Stomach (tissue), 9 donors: ENCODE measurements around the gene CACNA1G. TPM values are rescaled to one million over a fixed set of nuclear protein-coding genes. Genes with fewer than 3 reads are reported as not detected.

ENCODE experiments used
- DNase-seq, 2 donors: peaks; one replicate each; pipeline versions ENCODE4 v3.0.0 to v3.0.0-alpha.2; 2013 to 2019
- H3K27ac ChIP-seq, 5 donors: fragments of 200-600 bp in 4 of 5; sonication (generic) in 4 of 5; one replicate each; pipeline ENCODE4 v1.5.1; 2013 to 2019; ENCODE audit warnings: mild to moderate bottlenecking in 1 of 5, moderate library complexity in 1 of 5
- H3K27me3 ChIP-seq, 3 donors: fragments of 200-600 bp; sonication (generic); one replicate each; pipeline ENCODE4 v1.5.1; 2017 to 2019; ENCODE audit warnings: mixed run types in 1 of 3
- H3K36me3 ChIP-seq, 4 donors: fragments of 200-600 bp; sonication (generic); 1 replicate in 3 of 4; 2 replicates in 1 of 4; pipeline ENCODE4 v1.5.1; 2016 to 2019
- H3K4me1 ChIP-seq, 4 donors: fragments of 200-600 bp; sonication (generic); one replicate each; pipeline ENCODE4 v1.5.1; 2016 to 2019
- H3K4me3 ChIP-seq, 4 donors: fragments of 200-600 bp; sonication (generic) in 3 of 4; one replicate each; pipeline ENCODE4 v1.5.1; 2016 to 2019; ENCODE audit warnings: mild to moderate bottlenecking in 1 of 4
- H3K9me3 ChIP-seq, 4 donors: fragments of 200-600 bp; sonication (generic); one replicate each; pipeline ENCODE4 v1.5.1; 2016 to 2019
- EP300 ChIP-seq: sonication (generic); formaldehyde crosslinking; IDR thresholded peaks from one replicate; pipeline ENCODE4 v1.6.1; 2017; ENCODE audit warnings: antibody characterized with exemption
- POLR2A ChIP-seq, 4 donors: fragments of 450-650 bp; IDR thresholded peaks; one replicate each; pipeline ENCODE4 v1.6.1; 2016; ENCODE audit warnings: antibody characterized with exemption in 4 of 4, control low read depth in 2 of 4, mild to moderate bottlenecking in 1 of 4, moderate library complexity in 1 of 4
- POLR2AphosphoS5 ChIP-seq, 3 donors: sonication (generic); formaldehyde crosslinking; IDR thresholded peaks; one replicate each; pipeline ENCODE4 v1.6.1; 2016; ENCODE audit warnings: antibody characterized with exemption in 3 of 3
- WGBS, 5 donors: extraction: QIAGEN DNeasy Blood & Tissue Kit in 3 of 5; methylation state at CpG; one replicate each; pipeline versions ENCODE4 v1.1.5 to v1.1.7; 2013 to 2018; 5-methylcytosine and 5-hydroxymethylcytosine counted together
- intact Hi-C: fragments of 100-400 bp; cut with DNase I; formaldehyde crosslinking; loops from one replicate; pipeline ENCODE4 v1.15.1; 2023; ENCODE audit warnings: low total_unique reads
- polyA plus RNA-seq, 3 donors: library from polyadenylated mRNA; stranded (reverse); fragments of 200-250 nt; gene quantifications; one replicate each; pipeline ENCODE4 v1.2.3, GENCODE V29; 2013
- total RNA-seq, 5 donors: library from RNA; depleted of rRNA; stranded (reverse); fragments of >200 nt; gene quantifications; one replicate each; pipeline versions ENCODE4 v1.1.0 to v1.2.3, GENCODE V29; 2014 to 2016
- TF ChIP-seq, protein P1 (sequence below), 7 experiments: fragments of 450-650 bp in 4 of 7; fragments of 200-600 bp in 3 of 7; sonication (generic) in 3 of 7; IDR thresholded peaks; one replicate each; pipeline ENCODE4 v1.5.1; 2016 to 2019; ENCODE audit warnings: antibody characterized with exemption in 7 of 7, control low read depth in 2 of 7, mild to moderate bottlenecking in 1 of 7
- donor health status: healthy with polysubstance abuse.
- donor health status: Bipolar disorder and iron deficiency.
- donor health status: healthy.

Gene CACNA1G
- total and polyA plus RNA-seq, 8 donors = 0.06 to 3.7 (median 1.1) TPM; not detected in 4

DNA sequence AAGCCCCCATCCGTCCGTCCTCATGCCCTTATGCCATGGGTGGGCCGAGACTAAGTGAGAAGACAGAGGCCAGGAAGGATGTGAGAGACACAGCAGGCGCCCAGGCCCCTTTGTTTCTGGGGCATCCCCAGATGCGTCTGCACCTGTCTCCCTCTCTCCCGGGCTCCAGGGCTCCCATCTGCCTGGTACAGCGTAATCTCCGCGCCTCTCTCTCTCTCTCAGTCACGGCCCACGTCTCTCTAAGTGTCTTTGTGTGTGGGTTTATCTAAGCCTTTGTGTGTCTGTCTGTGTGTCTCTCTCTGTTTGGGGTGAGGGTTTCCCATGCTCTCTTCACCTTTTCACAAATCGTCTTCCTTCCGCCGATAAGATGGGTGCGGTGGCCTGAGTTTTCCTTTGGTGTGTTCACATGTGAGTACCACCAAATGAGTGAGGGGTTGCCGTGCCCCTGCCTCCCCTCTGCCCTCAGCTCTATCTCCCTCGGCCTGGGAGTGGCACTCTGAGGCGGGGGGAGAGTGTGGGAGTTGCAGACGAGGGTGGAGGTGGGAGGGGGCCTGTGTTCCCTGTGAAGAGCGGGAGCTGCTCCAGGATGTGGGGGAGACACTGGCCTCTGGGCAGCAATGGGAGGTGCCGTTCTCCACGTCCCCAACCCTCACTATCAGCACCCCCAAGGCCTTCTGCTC is 48.3 kb downstream of the CACNA1G start:
- no peak overlapping the region for H3K4me3 ChIP-seq
- intact Hi-C loops = no loop called here
- TF ChIP-seq POLR2A (IDR thresholded peaks at IDR 0.05) (no peak), POLR2AphosphoS5 (IDR thresholded peaks at IDR 0.05) (no peak), EP300 (no peak)
- TF ChIP-seq, protein P1, sequence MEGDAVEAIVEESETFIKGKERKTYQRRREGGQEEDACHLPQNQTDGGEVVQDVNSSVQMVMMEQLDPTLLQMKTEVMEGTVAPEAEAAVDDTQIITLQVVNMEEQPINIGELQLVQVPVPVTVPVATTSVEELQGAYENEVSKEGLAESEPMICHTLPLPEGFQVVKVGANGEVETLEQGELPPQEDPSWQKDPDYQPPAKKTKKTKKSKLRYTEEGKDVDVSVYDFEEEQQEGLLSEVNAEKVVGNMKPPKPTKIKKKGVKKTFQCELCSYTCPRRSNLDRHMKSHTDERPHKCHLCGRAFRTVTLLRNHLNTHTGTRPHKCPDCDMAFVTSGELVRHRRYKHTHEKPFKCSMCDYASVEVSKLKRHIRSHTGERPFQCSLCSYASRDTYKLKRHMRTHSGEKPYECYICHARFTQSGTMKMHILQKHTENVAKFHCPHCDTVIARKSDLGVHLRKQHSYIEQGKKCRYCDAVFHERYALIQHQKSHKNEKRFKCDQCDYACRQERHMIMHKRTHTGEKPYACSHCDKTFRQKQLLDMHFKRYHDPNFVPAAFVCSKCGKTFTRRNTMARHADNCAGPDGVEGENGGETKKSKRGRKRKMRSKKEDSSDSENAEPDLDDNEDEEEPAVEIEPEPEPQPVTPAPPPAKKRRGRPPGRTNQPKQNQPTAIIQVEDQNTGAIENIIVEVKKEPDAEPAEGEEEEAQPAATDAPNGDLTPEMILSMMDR (IDR thresholded peaks at IDR 0.05) = no peak
- 62 to 71% (median 69%) methylated on average over 22 of the region's 22 CpGs for WGBS, 5 donors
- H3K36me3 ChIP-seq = no peaks in the 10 kb centered on the region
- H3K4me1 ChIP-seq = peaks cover 0 to 12% (median 11%) of the 10 kb centered on the region in 4 donors
- peaks cover 0 to 34% (median 0%) of the 10 kb centered on the region in 3 donors for H3K27me3 ChIP-seq
- DNase-seq = no peak
- H3K27ac ChIP-seq = no peak overlapping the region
- H3K9me3 ChIP-seq = no peaks in the 10 kb centered on the region

DNA sequence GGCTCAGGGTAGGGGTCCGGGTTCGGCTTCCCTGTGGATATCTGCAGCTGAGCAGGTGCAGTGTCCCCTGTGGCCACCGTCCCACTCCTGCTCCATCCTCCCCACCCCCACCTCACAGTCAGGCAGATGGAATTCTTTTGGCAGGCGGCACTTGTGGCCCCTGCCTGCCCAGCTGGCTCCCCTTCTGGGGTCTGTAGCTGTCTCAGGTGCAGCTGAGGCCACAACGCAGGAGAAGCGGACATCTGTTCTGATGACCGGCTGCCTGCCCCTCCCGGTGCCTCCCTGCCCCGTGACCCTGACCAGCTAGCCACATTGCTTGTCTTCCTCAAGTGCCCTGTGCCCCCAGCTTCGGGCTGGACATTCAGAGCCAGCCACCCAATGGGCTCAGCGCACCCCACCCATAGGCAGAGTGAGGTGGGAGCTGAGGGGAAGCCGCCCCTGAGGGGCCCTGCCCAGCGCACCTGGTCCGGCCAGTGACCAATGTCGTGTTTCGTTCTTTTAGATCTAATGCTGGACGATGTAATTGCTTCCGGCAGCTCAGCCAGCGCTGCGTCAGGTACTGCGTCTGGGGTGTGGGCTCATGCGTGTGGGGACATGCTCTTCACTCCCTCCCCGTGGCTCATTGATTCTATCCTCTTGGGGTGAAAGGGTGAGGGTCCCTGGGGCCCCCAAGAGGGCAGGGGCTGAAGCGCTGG is 49.0 kb downstream of the CACNA1G start:
- no peak for DNase-seq
- Histone ChIP-seq H3K27ac (no peak overlapping the region), H3K4me1 (peaks cover 0 to 7% (median 5%) of the 10 kb centered on the region in 4 donors), H3K4me3 (no peak overlapping the region), H3K27me3 (peaks cover 0 to 27% (median 0%) of the 10 kb centered on the region in 3 donors), H3K9me3 (no peaks in the 10 kb centered on the region), H3K36me3 (no peaks in the 10 kb centered on the region)
- no peak for TF ChIP-seq POLR2A (IDR thresholded peaks at IDR 0.05)
- TF ChIP-seq EP300 = no peak
- TF ChIP-seq, protein P1 (IDR thresholded peaks at IDR 0.05) = no peak
- no peak for TF ChIP-seq POLR2AphosphoS5 (IDR thresholded peaks at IDR 0.05)
- 82 to 92% (median 86%) methylated on average over 19 to 24 of the region's 24 CpGs for WGBS, 5 donors
- intact Hi-C loops = no loop called here

DNA sequence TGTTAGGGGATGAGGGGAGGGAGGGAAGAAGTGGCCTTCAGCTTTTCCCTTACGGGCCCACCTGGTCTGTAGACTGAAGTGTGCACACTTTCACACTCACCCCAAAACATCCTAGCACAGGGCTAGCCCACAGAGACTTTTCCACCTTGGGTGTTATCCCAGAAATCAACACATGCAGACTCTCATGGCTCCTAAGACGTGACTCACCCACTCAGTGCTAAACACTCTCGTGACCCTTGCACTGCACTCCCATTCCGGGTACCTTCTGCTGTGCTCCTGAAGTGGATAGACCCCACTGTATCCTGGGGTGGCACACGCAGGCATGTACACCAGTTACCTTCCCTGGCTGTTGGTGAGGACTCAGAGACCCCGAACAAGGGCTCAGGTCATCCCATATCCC is 51.1 kb downstream of the CACNA1G start:
- no peak for TF ChIP-seq POLR2AphosphoS5 (IDR thresholded peaks at IDR 0.05)
- no peak for TF ChIP-seq EP300
- TF ChIP-seq POLR2A (IDR thresholded peaks at IDR 0.05) = no peak
- TF ChIP-seq, protein P1 (IDR thresholded peaks at IDR 0.05) = no peak
- intact Hi-C loops = no loop called here
- no peak for DNase-seq
- Histone ChIP-seq H3K9me3 (no peaks in the 10 kb centered on the region), H3K27me3 (peaks cover 0 to 24% (median 0%) of the 10 kb centered on the region in 3 donors), H3K4me1 (no peaks in the 10 kb centered on the region), H3K4me3 (no peak overlapping the region), H3K27ac (no peak overlapping the region), H3K36me3 (no peaks in the 10 kb centered on the region)
- 76 to 88% (median 84%) methylated on average over 6 of the region's 6 CpGs for WGBS, 5 donors

DNA sequence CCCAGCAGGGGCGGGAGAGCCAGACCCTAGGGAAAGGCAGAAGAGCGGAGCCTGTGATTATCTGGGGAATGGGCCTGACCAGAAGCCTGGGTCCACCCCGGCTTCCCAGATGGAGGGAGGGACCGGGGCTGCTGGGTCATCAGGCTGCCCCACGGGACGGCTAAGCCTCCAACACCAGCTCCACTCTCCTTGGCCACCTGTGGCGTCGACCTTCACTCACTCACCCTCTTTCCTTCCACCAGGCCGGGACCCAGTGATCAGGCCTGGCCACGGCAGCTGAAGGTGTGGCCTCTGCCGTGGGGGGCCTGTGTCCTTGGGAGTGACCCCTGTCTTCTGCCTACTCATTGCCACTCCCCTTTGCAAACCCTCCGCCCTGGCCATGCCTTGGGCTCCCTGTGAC is 51.8 kb downstream of the CACNA1G start:
- no peak overlapping the region for H3K4me3 ChIP-seq
- DNase-seq = no peak
- no peaks in the 10 kb centered on the region for H3K9me3 ChIP-seq
- TF ChIP-seq POLR2AphosphoS5 (IDR thresholded peaks at IDR 0.05) (no peak), EP300 (no peak), POLR2A (IDR thresholded peaks at IDR 0.05) (no peak)
- TF ChIP-seq, protein P1 (IDR thresholded peaks at IDR 0.05) = no peak
- no peaks in the 10 kb centered on the region for H3K4me1 ChIP-seq
- intact Hi-C loops = no loop called here
- WGBS, 5 donors = 80 to 94% (median 88%) methylated on average over 11 to 12 of the region's 12 CpGs
- H3K27ac ChIP-seq = no peak overlapping the region
- H3K36me3 ChIP-seq = no peaks in the 10 kb centered on the region
- peaks cover 0 to 23% (median 0%) of the 10 kb centered on the region in 3 donors for H3K27me3 ChIP-seq
